HCT116 (cell line): ENCODE data around the gene ITIH5. TPM values are rescaled to one million over a fixed set of nuclear protein-coding genes. Genes with fewer than 3 reads are reported as not detected.

Experiments
- ATAC-seq: fragments of 200-7000 bp; cut with Tn5 transposase; 2 replicates; pipeline ENCODE4 v1.9.1; 2020; ENCODE audit warnings: mild to moderate bottlenecking, moderate library complexity
- BruUV-seq: library from RNA; stranded (reverse); fragments of 400-500 nt; replicated peaks from 2 replicates; lab custom pipeline; 2021; lab: Mats Ljungman, UMichigan
- CTCF ChIA-PET: fragments of 300-600 bp; sonication (Branson Sonifier 250); formaldehyde crosslinking; loops from one replicate; lab custom pipeline; 2021; ENCODE audit warnings: antibody characterized with exemption; lab: Charles Lee
- POLR2A ChIA-PET: fragments of 300-600, 350-600 bp; sonication (Branson Sonifier 250); formaldehyde crosslinking; loops from one replicate; lab custom pipeline; 2021; ENCODE audit warnings: antibody characterized with exemption; lab: Charles Lee
- RAD21 ChIA-PET, 2 experiments: fragments of 300-600 bp; sonication (Branson Sonifier 250); formaldehyde crosslinking; loops; one replicate each; lab custom pipeline; 2023; ENCODE audit warnings: low total read pairs in 2 of 2; ENCODE audit not compliant: uncharacterized antibody in 2 of 2, unreplicated experiment in 2 of 2, low non-redundant PET in 1 of 2; lab: Charles Lee
- DNase-seq: peaks from one replicate; pipeline ENCODE4 v3.0.0-alpha.2; 2010; ENCODE audit warnings: low read depth, low spot score
- H2AFZ ChIP-seq: fragments of 200-600 bp; shearing (Covaris generic), sonication (generic); 2 replicates; pipeline ENCODE4 v1.6.1; 2017; ENCODE audit warnings: low read depth, mixed run types, mixed read lengths, antibody characterized with exemption, low read length; ENCODE audit not compliant: poor library complexity, severe bottlenecking
- H3K27ac ChIP-seq: 2 replicates; pipeline ENCODE4 v1.5.1; 2012; ENCODE audit warnings: low read depth, low read length
- H3K27me3 ChIP-seq: fragments of 200-600 bp; sonication (generic); 2 replicates; pipeline ENCODE4 v1.6.1; 2016; ENCODE audit warnings: mixed run types, low read length, mixed read lengths; ENCODE audit not compliant: insufficient read depth
- H3K36me3 ChIP-seq, 2 experiments: fragments of 200-500 bp in 1 of 2; fragments of 200-600 bp in 1 of 2; sonication (Bioruptor generic) in 1 of 2; sonication (generic) in 1 of 2; 2 replicates each; pipeline versions ENCODE4 v1.5.1 to v1.6.1; 2014 to 2016; ENCODE audit warnings: low read length in 2 of 2, inconsistent platforms in 1 of 2, mixed read lengths in 1 of 2, mixed run types in 1 of 2; ENCODE audit not compliant: insufficient read depth in 2 of 2, control insufficient read depth in 1 of 2
- H3K4me1 ChIP-seq, 2 experiments: fragments of 200-600 bp in 1 of 2; sonication (generic) in 1 of 2; 2 replicates each; pipeline versions ENCODE4 v1.5.1 to v1.6.1; 2012 to 2017; ENCODE audit warnings: low read length in 2 of 2, inconsistent platforms in 1 of 2, mild to moderate bottlenecking in 1 of 2, mixed read lengths in 1 of 2, mixed run types in 1 of 2, moderate library complexity in 1 of 2; ENCODE audit not compliant: insufficient read depth in 2 of 2, control insufficient read depth in 1 of 2
- H3K4me2 ChIP-seq: fragments of 200-600 bp; sonication (generic); 2 replicates; pipeline ENCODE4 v1.6.1; 2017; ENCODE audit warnings: mixed run types, low read length, mixed read lengths
- H3K4me3 ChIP-seq, 2 experiments: fragments of 200-600 bp in 1 of 2; sonication (generic) in 1 of 2; replicated peaks in 1 of 2; 2 replicates each; pipeline ENCODE4 v1.5.1; 2011 to 2016; ENCODE audit warnings: low read length in 2 of 2, control low read depth in 1 of 2, low read depth in 1 of 2, mild to moderate bottlenecking in 1 of 2, mixed read lengths in 1 of 2, mixed run types in 1 of 2
- H3K79me2 ChIP-seq: fragments of 200-600 bp; sonication (generic); 2 replicates; pipeline ENCODE4 v1.6.1; 2017; ENCODE audit warnings: mild to moderate bottlenecking, mixed run types, low read length, moderate library complexity, mixed read lengths; ENCODE audit not compliant: insufficient read depth
- H3K9ac ChIP-seq: fragments of 200-600 bp; sonication (generic); 2 replicates; pipeline ENCODE4 v1.6.1; 2016; ENCODE audit warnings: low read length, mixed read lengths
- H3K9me2 ChIP-seq: fragments of 200-600 bp; sonication (generic), shearing (Covaris generic); 2 replicates; pipeline ENCODE4 v1.6.1; 2017; ENCODE audit warnings: mixed run types, mild to moderate bottlenecking, moderate library complexity; ENCODE audit not compliant: insufficient read depth
- H3K9me3 ChIP-seq, 2 experiments: fragments of 200-500 bp in 1 of 2; fragments of 200-600 bp in 1 of 2; sonication (Bioruptor generic) in 1 of 2; sonication (generic) in 1 of 2; 2 replicates each; pipeline ENCODE4 v1.6.1; 2014 to 2017; ENCODE audit warnings: low read length in 2 of 2, mixed read lengths in 2 of 2, inconsistent platforms in 1 of 2, low read depth in 1 of 2, mild to moderate bottlenecking in 1 of 2, mixed run types in 1 of 2, moderate library complexity in 1 of 2; ENCODE audit not compliant: control insufficient read depth in 1 of 2, insufficient read depth in 1 of 2
- H4K20me1 ChIP-seq: fragments of 200-600 bp; sonication (generic), shearing (Covaris generic); 2 replicates; pipeline ENCODE4 v1.6.1; 2017; ENCODE audit warnings: mixed run types, mild to moderate bottlenecking, moderate library complexity; ENCODE audit not compliant: insufficient read depth
- CBX3 ChIP-seq: IDR thresholded peaks from 2 replicates; pipeline ENCODE4 v1.6.1; 2012; ENCODE audit warnings: low read depth
- CEBPB ChIP-seq: IDR thresholded peaks from 2 replicates; pipeline ENCODE4 v1.6.1; 2012; ENCODE audit warnings: low read depth
- EGR1 ChIP-seq: IDR thresholded peaks from 2 replicates; pipeline ENCODE4 v1.6.1; 2012; ENCODE audit warnings: low read depth
- ELF1 ChIP-seq: IDR thresholded peaks from 2 replicates; pipeline ENCODE4 v1.6.1; 2012; ENCODE audit warnings: low read depth, borderline replicate concordance
- EZH2 ChIP-seq: fragments of 200-600 bp; sonication (generic); IDR thresholded peaks from 2 replicates; pipeline ENCODE4 v1.6.1; 2017; ENCODE audit warnings: antibody characterized with exemption, mixed run types
- EZH2phosphoT487 ChIP-seq: fragments of 200-600 bp; IDR thresholded peaks from 2 replicates; pipeline ENCODE4 v1.6.1; 2018; ENCODE audit warnings: antibody characterized with exemption, borderline replicate concordance
- FOSL1 ChIP-seq: IDR thresholded peaks from 2 replicates; pipeline ENCODE4 v1.6.1; 2012; ENCODE audit warnings: low read depth
- JUND ChIP-seq: IDR thresholded peaks from 2 replicates; pipeline ENCODE4 v1.6.1; 2012
- POLR2AphosphoS5 ChIP-seq: IDR thresholded peaks from 2 replicates; pipeline ENCODE4 v1.6.1; 2011; ENCODE audit warnings: mild to moderate bottlenecking, low read depth, low read length, moderate library complexity
- RAD21 ChIP-seq: IDR thresholded peaks from 2 replicates; pipeline ENCODE4 v1.6.1; 2012; ENCODE audit warnings: low read depth, mild to moderate bottlenecking
- SIN3A ChIP-seq: IDR thresholded peaks from 2 replicates; pipeline ENCODE4 v1.6.1; 2012; ENCODE audit warnings: low read depth
- SP1 ChIP-seq: IDR thresholded peaks from 2 replicates; pipeline ENCODE4 v1.6.1; 2012; ENCODE audit warnings: low read depth
- SRF ChIP-seq: IDR thresholded peaks from 2 replicates; pipeline ENCODE4 v1.6.1; 2012; ENCODE audit warnings: low read depth
- TCF7L2 ChIP-seq: IDR thresholded peaks from 2 replicates; pipeline ENCODE4 v1.7.0; 2011; ENCODE audit warnings: borderline replicate concordance, inconsistent platforms; ENCODE audit not compliant: insufficient read depth, insufficient read length; ENCODE audit errors: extremely low read depth
- YY1 ChIP-seq: IDR thresholded peaks from 2 replicates; pipeline ENCODE4 v1.6.1; 2011; ENCODE audit warnings: low read length, low read depth, moderate library complexity, mild to moderate bottlenecking; ENCODE audit not compliant: insufficient replicate concordance; ENCODE audit errors: extremely low read depth
- ZFX ChIP-seq: fragments of 450-650 bp; IDR thresholded peaks from 2 replicates; pipeline ENCODE4 v1.6.1; 2017
- intact Hi-C: fragments of 100-400 bp; cut with micrococcal nuclease; formaldehyde crosslinking; loops from 2 replicates; pipeline ENCODE4 v1.10.0; 2022
- total RNA-seq: library from RNA; stranded (reverse); gene quantifications from one replicate; pipeline ENCODE4 v1.2.1, GENCODE V29; 2021; ENCODE audit not compliant: unreplicated experiment
- TF ChIP-seq, protein P1 (sequence below): IDR thresholded peaks from 2 replicates; pipeline ENCODE4 v1.6.1; 2012
- TF ChIP-seq, protein P2 (sequence below): IDR thresholded peaks from 2 replicates; pipeline ENCODE4 v1.6.1; 2012
- TF ChIP-seq, protein P3 (sequence below): IDR thresholded peaks from 2 replicates; pipeline ENCODE4 v1.6.1; 2011; ENCODE audit warnings: mild to moderate bottlenecking, low read length, moderate library complexity; ENCODE audit not compliant: insufficient replicate concordance; ENCODE audit errors: extremely low read depth
- TF ChIP-seq, protein P4 (sequence below): IDR thresholded peaks from 2 replicates; pipeline ENCODE4 v1.6.1; 2012; ENCODE audit warnings: low read depth

The ITIH5 gene
- total RNA-seq, 1 experiment from 2014 or later: not detected

DNA sequence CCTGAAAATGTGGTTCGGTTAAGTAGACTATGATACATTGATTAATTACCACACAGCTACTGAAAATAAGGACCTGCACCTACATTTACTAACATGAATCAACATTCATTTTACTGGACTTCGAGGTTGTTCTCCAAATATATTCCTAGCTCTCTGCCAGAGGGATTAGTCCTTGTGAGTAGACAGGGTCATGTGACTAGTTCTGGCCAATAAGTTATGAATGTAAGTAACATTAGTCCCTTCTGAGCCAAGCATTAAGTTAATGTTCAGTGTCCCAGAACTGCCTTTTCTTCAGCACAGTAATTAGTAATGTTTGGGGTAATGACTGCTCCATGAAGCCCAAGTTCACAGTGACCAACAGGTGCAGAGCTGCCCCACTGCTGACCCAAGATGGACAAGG, 9.2 kb downstream of the ITIH5 start:
- no TSS peak for BruUV-seq
- no peak for ATAC-seq
- H3K9ac ChIP-seq: no peak overlapping the region
- H3K36me3 ChIP-seq: no peaks in the 10 kb centered on the region
- no peak overlapping the region for H3K27ac ChIP-seq
- no peaks in the 10 kb centered on the region for H3K79me2 ChIP-seq
- no peak overlapping the region for H3K4me3 ChIP-seq
- peaks cover 33% of the 10 kb centered on the region for H3K27me3 ChIP-seq
- no peak overlapping the region for H2AFZ ChIP-seq
- no peak overlapping the region for H3K4me2 ChIP-seq
- ChIA-PET RAD21 (no interaction called here), CTCF (no interaction called here), POLR2A (no interaction called here)
- TF ChIP-seq SRF (no peak), RAD21 (no peak), ZFX (no peak), POLR2AphosphoS5 (no peak), FOSL1 (no peak), EZH2phosphoT487 (no peak), YY1 (no peak), EGR1 (no peak), CBX3 (no peak), ELF1 (no peak), CEBPB (no peak), EZH2 (no peak), SP1 (no peak), SIN3A (no peak), TCF7L2 (no peak), JUND (no peak)
- TF ChIP-seq, protein P1, sequence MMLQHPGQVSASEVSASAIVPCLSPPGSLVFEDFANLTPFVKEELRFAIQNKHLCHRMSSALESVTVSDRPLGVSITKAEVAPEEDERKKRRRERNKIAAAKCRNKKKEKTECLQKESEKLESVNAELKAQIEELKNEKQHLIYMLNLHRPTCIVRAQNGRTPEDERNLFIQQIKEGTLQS: no peak
- TF ChIP-seq, protein P2, sequence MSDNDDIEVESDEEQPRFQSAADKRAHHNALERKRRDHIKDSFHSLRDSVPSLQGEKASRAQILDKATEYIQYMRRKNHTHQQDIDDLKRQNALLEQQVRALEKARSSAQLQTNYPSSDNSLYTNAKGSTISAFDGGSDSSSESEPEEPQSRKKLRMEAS: no peak
- TF ChIP-seq, protein P3, sequence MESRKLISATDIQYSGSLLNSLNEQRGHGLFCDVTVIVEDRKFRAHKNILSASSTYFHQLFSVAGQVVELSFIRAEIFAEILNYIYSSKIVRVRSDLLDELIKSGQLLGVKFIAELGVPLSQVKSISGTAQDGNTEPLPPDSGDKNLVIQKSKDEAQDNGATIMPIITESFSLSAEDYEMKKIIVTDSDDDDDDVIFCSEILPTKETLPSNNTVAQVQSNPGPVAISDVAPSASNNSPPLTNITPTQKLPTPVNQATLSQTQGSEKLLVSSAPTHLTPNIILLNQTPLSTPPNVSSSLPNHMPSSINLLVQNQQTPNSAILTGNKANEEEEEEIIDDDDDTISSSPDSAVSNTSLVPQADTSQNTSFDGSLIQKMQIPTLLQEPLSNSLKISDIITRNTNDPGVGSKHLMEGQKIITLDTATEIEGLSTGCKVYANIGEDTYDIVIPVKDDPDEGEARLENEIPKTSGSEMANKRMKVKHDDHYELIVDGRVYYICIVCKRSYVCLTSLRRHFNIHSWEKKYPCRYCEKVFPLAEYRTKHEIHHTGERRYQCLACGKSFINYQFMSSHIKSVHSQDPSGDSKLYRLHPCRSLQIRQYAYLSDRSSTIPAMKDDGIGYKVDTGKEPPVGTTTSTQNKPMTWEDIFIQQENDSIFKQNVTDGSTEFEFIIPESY: no peak
- TF ChIP-seq, protein P4, sequence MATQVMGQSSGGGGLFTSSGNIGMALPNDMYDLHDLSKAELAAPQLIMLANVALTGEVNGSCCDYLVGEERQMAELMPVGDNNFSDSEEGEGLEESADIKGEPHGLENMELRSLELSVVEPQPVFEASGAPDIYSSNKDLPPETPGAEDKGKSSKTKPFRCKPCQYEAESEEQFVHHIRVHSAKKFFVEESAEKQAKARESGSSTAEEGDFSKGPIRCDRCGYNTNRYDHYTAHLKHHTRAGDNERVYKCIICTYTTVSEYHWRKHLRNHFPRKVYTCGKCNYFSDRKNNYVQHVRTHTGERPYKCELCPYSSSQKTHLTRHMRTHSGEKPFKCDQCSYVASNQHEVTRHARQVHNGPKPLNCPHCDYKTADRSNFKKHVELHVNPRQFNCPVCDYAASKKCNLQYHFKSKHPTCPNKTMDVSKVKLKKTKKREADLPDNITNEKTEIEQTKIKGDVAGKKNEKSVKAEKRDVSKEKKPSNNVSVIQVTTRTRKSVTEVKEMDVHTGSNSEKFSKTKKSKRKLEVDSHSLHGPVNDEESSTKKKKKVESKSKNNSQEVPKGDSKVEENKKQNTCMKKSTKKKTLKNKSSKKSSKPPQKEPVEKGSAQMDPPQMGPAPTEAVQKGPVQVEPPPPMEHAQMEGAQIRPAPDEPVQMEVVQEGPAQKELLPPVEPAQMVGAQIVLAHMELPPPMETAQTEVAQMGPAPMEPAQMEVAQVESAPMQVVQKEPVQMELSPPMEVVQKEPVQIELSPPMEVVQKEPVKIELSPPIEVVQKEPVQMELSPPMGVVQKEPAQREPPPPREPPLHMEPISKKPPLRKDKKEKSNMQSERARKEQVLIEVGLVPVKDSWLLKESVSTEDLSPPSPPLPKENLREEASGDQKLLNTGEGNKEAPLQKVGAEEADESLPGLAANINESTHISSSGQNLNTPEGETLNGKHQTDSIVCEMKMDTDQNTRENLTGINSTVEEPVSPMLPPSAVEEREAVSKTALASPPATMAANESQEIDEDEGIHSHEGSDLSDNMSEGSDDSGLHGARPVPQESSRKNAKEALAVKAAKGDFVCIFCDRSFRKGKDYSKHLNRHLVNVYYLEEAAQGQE: no peak
- no peaks in the 10 kb centered on the region for H3K4me1 ChIP-seq
- H3K9me2 ChIP-seq: no peaks in the 10 kb centered on the region
- no peak for DNase-seq
- H3K9me3 ChIP-seq: no peaks in the 10 kb centered on the region
- H4K20me1 ChIP-seq: no peaks in the 10 kb centered on the region
- intact Hi-C loops: no loop called here
